Fibroblast of skin of left quadriceps (primary cell): ENCODE measurements around the gene UBXN2A.
"Not testable (repeated sequence)": the region's sequence is repeated elsewhere in the genome, so short reads cannot be mapped to it uniquely, and the experiment has no call there.

ENCODE experiments used
- DNase-seq, 2 experiments: peaks; one replicate each; pipeline ENCODE4 v3.0.0-alpha.2; 2013; ENCODE audit warnings: low read depth in 2 of 2

The UBXN2A gene

DNA sequence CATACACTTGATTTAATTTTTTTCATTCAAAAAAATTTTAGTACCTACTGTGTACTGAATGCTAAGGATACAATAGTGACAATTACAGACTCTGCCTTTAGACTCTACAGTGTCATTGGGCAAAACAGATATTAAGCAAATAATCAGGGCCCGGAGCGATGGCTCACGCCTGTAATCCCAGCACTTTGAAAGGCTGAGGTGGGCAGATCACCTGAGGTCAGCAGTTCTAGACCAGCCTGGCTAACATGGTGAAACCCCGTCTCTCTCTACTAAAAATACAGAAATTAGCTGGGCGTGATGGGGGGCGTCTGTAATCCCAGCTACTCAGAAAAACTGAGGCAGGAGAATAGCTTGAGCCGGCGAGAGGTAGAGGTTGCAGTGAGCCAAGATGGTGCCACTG is 1.4 kb downstream of the UBXN2A start:
- DNase-seq = no peak

DNA sequence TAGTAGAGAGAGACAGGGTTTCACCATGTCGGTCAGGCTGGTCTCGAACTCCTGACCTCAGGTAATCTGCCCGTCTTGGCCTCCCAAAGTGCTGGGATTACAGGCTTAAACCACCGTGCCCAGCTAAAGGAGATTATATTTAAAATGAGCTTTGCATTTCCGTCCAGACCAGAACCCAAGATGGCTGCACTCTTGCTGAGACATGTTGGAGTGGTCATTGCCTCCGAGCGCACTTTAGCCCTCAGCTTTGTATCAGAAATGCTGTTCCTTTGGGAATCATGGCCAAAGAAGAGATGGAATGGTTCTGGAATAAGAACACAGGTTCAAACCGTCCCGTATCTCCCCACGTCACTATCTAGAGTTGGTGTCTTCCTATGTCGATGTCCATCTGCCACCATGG is 3.4 kb downstream of the UBXN2A start:
- no peak for DNase-seq

DNA sequence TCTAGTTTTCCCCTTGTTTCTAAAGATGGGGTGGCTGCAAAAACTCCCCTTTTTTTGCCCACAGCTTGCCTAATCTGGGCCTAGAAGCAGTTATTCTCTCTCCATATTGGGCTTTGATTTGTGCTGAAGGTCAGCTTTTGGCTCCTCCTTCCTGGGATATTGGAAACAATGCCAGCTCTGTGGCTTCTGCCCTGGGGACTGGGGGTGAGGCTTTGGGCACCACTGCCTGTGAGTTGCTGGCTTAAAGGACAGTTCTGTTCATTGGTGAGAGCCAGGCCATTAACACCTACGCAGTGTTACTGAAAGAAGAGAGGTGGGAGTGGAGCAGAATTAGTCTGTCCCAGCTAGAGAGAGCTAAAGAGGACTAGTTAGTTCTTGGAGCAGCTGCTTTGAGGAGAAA is 4.3 kb downstream of the UBXN2A start:
- no peak for DNase-seq

DNA sequence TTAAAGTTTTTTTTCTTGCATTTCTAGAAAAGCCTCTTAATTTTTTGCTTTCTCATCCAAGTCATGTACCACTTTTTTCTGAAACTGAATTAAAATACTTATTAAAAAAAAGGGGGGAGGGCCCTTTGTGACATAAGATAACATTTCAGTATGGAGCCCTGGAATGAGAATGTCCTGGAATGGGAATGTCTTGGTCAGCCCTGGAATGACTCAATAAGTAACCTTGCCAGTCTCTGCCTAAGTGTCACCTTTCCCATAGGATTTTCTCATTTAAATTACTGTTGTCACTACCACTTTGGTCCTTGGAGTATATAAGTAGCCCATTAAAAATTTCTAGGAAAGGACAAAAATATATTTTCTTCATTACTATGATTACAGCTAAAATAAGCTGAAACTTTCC is 4.7 kb downstream of the UBXN2A start:
- DNase-seq = no peak

DNA sequence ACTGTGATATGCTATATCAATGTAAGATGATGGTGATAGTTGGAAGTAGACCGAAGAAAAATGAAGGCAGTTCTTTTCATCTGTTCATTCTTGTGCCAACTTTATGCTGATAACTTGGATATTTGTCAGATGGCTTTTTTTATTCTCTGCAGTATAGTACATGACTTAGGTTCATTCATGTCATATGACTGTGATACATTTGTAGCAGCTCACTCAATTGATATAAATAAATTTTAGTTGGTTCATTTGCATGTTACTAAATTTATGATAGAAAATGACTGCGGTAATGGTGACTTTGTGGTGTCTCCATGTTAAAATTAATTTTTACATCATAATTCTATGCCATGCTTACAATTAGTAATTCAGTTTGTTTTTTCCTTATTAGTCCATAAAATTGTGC is 7.1 kb downstream of the UBXN2A start:
- DNase-seq = no peak

DNA sequence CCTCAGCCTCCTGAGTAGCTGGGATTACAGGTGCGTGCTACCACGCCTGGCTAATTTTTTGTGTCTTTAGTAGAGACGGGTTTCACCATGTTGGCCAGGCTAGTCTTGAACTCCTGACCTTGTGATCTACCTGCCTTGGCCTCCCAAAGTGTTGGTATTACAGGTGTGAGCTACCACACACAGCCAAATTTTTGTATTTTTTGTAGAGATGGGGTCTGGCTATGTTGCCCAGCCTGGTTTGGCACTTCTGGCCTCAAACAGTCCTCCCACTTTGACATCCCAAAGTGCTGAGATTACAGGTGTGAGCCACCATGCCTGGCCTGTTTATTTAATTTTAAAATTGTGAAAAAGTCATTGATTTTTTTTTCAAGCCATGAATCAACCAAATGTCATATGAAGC is 12.3 kb downstream of the UBXN2A start:
- not testable (repeated sequence) for DNase-seq

DNA sequence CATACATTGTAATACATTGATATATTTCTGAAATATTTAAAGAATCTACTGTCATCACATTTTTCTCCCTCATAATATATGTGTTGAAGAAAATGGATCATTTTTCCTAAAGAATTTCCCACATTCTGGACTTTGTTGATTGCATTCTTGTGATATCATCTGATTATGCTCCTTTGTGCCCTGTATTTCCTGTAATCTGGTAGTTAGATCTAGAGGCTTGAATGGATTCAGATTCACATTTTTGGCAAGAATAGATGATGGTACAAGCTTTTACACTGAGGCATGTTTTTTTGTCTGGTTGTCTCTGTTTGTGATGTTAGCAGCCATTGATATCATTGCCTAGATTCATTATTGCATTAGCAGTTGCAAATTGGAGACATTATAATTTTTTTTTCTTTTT is 13.4 kb downstream of the UBXN2A start:
- no peak for DNase-seq

DNA sequence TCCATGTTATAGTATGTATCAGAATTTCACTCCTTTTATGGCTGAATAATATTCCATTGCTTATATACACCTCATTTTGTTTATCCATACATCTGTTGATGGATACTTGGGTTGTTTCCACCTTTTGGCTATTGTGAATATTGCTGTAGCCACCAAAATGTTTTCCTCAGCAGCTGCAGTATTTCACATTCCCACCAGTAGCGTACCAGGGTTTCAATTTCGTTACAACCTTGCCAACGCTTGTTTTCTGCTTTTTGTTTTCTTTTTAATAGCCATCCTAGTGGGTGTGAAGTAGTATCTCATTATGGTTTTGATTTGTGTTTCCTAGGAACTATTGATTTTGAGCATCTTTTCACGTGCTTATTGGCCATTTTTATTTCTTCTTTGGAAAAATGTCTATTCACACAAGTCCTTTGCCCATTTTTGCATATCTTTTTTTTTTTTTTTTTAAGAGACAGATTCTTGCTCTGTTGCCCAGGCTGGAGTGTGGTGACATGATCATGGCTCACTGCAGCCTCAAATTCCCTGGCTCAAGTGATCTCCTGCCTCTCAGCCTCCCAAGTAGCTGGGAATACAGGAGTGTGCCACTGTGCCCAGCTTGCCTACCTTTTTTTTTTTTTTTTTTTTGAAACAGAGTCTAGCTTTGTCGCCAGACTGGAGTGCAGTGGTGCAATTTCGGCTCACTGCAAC is 14.2 kb downstream of the UBXN2A start:
- no peak for DNase-seq

DNA sequence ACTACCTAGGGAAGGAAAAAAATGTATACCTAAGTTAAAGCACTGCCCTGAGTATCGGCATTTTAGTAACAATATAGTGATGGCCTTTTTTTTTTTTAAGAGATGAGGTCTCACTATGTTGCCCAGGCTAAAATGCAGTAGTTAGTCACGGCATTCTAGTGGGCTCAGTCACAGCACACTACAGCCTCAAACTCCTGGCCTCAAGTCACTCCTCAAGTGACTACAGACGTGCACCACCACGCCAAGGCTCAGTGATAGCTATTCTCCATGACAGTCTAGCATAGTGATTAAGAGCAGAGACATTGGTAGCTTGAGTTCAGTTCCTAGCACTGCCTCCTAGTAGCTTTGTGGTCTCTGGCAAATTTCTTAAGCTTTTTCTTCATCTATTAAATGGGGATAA is 27.6 kb downstream of the UBXN2A start:
- DNase-seq = no peak

DNA sequence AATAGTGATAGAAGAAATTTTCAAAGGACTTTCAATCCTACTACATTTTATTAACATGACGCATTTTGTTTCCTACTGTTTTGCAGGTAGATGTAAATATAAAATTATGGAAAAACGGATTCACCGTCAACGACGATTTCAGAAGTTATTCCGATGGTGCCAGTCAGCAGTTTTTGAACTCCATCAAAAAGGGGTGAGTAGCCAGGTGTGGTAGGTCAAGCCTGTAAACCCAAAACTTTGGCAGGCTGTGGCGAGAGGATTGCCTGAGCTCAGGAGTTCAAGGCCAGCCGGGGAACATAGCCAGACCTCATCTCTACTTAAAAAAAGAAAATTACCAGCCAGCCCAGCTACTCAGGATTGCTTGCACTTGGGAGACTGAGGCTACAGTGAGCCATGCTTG is 36.6 kb downstream of the UBXN2A start:
- DNase-seq = no peak

DNA sequence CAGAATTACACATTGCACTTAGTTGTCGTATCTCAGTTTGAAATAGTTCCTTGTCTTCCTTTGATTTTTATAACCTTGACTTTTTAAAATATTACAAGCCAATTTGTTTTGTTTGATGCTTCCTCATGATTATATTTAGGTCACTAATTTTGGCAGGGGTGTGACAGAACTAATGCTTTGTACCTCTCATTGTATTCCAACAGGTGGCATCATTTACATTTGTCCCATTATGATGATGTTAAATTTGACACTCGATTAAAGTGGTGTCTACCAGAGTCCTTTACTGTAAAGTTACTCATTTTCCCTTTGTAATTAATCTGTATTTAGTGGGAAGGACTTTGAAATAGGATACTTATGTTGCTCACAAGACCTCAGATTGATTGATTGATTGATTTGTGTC is 48.1 kb downstream of the UBXN2A start:
- DNase-seq = no peak

DNA sequence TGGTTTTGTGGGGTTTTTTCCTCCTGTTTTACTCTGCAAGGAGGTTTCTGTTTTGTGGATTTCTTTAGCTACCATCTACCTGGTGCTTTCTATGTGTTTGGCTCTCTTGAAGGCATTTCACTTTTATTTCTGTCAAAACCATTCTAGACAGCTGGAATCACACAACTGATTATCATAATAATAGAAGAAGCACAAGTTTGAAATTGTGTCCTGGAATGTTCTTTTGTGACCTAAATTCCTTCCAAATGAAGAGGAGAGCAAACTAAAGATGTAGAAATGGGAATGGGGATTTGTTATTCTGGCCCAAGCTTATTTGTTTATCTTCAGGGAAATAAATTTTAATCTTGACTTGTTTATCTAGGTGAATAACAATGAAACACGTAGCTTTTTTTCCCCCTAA is 52.7 kb downstream of the UBXN2A start:
- DNase-seq = no peak

DNA sequence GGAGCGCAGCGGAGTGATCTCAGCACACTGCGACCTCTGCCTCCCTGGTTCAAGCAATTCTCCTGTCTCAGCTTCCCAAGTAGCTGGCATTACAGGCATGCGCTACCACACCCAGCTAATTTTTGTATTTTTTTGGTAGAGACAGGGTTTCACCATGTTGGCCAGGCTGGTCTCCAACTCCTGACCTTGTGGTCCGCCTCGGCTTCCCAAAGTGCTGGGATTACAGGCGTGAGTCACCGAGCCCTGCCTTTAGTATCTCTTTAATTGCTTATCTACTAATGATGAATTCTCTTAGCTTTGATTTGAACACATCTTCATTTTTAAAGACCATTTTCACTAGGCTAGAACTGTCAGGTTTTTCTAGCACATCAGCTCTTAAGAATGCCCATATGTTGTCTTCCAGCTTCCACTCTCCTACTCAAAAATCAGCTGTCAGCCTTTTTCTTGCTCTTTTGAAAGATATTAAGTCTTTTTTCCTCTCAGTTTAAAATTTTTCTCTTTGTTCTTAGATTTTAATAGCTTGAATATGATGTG is 53.5 kb downstream of the UBXN2A start:
- no peak for DNase-seq

DNA sequence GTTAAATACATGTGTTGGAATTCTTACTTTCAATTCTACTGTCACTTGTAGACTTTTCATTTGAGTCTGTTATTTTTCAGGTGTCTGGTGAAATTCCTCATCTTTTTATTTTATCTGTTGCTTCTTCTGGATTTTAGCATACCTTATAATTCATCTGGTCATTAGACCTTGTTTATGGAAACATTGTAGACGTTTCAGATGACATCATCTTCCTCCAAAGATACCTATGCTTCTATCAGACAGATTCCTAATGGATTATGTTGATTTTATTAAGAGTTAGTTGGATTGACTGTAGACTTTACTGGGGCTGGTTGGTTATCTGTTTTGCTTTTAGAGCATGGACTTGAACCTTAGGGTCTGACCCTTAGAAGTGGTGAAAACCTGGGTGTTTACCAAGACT is 54.3 kb downstream of the UBXN2A start:
- DNase-seq = no peak

DNA sequence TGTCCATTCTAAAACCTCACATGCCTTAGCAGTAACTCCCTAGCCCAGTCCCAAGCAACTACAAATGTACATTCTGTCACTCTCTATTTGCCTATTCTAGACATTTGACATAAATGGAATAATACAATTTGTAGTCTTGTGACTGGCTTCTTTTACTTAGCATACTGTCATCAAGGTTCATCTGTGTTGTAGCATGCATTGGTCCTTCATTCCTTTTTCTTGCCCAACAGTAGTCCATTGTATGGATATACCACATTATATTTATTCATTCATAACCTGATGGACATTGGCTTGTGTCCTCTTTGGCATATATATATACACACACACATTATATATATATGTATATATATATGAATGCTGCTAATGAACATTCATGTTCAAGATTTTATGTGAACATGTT is 67.4 kb downstream of the UBXN2A start:
- no peak for DNase-seq

DNA sequence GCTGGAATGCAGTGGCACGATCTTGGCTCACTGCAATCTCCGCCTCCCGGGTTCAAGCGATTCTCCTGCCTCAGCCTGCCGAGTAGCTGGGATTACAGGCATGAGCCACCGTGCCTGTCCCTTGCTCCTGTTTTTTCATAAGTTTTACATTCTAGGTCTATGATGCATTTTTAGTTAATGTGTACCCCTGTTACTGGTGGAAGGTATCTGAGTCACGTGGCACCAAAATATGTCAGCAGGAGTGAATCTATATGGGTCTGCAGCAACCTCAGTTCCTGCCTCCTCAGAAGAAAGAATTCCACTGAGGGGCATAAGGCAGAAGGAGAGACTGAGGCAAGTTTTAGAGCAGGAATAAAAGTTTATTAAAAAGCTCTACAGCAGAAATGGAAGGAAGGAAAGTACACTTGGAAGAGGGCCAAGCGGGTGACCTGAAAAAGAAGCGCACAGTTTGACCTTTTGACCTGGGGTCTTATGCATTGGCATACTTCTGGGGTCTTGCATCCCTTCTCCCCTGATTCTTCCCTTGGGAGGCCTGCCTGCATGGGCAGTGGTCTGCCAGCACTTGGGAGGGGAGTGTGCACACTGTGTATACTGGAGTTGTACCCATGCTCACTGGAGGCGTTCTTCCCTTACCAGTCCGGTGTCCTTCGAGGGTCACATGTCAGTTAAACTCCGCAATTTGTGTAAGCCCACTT is 68.6 kb downstream of the UBXN2A start:
- no peak for DNase-seq

DNA sequence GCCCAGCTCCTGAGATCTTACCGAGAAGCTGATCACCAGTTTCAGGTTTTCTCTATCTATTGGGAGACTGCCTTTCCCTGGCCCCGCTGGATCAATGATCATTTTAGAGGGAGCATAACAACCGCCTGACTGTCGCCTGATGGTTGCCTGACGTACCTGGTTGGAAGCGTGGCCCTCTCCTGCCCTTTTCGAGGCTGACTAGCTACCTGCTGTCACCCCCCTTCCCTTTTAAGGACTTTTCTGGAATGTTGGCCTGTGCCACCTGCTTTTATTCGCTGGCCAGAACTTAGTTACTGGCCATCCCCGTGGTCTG is 69.1 kb downstream of the UBXN2A start:
- DNase-seq = no peak

DNA sequence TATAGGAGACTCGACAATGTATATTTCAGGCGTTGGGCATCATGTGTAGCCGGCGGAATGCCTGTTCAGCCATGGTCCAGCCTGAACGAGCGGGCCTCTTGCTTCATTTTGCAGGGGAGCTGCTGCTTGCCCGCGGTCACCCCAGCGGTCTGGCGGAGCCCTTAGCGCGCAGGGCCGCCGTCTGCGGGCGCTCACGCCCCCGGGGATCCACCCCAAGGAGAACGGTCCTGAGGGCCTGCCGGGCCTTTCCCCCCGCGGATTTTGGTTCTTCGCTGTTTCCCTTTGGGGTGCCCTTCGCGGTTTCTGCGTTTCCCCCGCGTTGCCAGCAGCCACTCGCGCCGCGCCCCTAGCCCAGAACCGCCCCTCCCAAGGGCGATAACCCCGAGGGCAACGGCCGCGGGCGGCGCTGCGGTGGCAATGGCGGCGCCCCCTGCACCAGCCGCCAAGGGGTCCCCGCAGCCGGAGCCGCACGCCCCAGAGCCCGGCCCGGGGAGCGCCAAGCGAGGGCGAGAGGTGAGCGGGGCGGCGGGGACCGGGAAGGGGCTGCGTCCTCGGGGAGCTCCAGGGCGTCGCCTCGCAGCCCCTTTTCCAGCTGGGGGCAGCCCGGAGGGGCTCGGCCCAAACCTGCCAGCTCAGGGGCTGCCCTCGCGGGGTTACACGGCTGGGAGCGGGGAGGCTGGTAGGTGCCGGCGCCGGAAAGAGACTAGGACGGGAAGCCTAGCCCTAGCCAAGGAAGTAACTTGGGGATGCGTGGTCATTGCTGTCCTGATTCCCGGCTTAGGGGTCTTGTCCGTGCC is 69.6 kb downstream of the UBXN2A start, which contains the start of gene MFSD2B:
MFSD2B (plus strand) TSS at position 406 of the 797 bp plus-strand sequence; CDS start at position 418, 12 bp downstream.
- DNase-seq = no peak

DNA sequence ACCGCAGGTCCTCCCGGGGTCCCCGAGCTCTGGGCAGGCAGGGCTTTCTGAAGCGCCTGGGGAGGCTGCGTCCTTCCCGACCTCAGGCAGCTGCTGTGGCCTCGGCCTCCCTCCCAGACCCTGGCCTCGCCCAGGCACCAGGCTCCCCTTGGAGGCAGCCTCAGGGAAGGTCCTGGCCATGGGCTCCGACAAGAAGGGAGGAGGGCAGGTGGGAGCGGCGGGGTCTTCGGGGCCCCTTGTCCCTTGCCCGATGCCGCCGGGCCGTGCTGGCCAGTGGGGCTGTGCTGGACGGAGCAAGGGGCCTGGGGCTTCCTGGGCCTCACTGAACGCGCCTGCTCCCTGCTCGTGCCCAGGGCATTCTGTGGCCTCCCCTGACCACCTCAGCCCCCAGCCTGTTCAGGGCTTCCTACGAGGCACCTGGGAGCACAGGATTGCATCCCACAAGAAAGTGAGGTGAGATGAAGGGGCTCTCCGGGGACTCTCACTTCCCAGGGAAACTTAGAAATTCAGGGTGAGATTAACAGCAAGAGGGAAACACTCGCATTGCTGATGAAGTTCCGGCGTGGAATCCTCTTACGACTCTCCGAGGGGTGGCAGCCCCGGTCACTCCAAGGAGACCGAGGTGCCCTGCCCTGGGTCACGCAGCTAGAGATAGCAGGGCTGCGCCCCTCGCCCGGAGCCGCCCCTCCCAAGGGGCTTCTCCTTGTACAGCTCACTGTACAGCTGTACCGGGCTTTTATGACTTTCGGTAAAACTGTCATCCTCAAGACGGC is 70.4 kb downstream of the UBXN2A start:
- DNase-seq = no peak

DNA sequence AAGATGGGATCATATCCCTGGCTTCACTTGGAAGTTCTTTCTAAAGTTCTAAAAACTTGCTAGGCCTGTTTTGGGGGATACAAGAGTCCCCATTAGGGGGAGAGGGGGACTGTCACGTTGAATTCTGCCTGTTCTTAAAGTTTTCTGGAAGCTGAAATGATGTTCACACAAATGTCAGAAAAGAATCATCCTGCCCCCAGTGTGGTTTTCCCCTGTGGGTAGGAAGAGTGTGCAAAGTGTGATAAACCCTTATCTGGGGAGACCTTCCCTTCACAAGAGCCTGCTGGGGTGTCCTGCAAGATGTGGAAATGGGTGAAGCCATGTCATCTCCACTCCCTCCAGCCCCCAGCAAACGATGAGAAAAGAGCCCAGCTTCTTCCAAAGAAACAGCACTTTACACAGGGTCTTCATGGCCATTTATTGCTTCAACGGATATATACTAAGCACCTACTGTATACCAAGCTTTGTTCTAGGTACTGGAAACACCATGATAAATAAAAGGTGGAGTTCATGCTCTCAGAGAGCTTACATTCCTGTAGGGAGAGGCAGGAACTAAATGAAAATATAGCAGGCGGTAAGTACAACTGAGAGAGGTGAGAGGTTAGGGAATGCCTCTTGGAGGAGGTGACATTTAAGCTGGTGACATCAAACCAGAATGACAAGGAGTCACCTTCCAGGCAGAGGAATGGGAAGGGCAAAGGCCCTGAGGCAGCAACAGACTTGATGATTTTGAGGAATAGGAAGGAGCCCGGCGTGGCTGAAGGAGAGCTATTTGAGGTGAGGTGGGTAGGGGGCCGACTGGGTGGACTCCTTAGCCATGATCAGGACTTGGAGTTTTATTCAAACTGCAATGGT is 71.2 kb downstream of the UBXN2A start:
- DNase-seq = no peak
